ENCODE data around the gene MYO7B.

Gene MYO7B

DNA sequence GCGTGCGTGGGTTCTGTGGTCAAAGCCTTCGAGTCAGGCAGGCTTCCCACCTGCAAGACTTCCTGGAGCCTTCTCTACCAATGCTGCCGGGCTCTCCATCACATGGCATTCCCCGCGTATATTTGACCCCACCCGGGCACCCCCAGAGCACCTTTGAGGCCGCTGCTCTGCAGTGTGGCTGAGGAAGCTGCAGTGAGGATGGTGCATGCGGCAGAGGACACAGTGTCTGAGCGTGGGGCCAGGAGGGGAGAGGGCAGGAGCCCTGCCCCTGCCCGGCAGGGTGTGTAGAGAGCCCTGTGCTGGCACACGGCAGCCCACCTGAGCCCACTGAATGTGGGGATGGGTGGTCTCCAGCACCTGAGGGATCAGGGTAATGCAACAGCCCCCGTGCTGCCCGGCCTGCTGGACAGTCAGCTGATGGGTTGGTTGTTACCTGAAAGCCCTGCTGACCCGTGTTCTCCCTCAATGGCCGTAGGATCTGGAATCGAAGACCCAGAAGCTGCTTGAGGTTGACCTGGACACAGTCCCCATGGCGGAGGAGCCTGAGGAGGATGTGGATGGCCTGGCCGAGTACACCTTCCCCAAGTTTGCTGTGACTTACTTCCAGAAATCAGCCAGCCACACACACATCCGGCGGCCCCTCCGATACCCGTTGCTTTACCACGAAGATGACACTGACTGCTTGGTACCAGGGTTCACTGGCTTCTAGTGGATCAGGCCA is 73.7 kb downstream of the MYO7B start:
- no peak for DNase-seq (ENCODE audit: low spot score)

DNA sequence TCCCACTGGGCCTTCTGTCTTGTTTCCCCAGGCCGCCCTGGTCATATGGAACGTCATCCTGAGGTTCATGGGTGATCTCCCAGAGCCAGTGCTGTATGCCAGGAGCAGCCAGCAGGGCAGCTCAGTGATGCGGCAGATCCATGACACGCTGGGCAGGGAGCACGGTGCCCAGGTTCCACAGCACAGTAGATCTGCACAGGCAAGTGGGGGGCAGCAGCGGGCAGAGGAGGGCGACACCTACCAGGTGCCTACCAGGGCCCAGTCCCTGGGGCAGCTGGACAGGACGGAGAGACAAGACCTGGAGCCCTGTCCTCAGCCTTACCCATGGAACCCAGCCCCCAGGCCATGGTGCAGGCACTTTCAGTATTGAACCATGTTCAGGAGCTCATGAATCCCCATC is 74.3 kb downstream of the MYO7B start:
- DNase-seq (ENCODE audit: low spot score) = no peak

DNA sequence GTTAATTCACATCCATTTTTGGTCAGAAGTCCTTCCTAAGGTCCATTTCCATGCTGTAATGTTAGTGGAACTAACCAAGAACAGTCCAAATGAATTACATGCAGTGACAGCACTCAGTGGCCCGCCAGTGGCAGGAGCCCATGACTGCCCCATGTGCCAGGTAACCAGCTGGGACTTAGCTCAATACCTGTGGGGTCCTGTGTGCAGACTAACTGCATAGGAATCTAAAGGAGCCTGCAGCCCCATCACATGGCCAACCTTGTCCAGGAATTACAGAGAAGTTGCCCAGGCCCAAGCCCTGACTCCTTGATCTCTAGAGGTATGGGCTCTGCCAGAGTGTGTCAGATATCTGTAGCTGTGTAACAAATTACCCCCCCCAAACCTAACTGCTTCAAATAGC is 75.1 kb downstream of the MYO7B start:
- no peak for DNase-seq (ENCODE audit: low spot score)

GRCh38 chr2:127611076-127611925 is 75.8 kb downstream of the MYO7B start:
- DNase-seq (ENCODE audit: low spot score) = no peak

DNA sequence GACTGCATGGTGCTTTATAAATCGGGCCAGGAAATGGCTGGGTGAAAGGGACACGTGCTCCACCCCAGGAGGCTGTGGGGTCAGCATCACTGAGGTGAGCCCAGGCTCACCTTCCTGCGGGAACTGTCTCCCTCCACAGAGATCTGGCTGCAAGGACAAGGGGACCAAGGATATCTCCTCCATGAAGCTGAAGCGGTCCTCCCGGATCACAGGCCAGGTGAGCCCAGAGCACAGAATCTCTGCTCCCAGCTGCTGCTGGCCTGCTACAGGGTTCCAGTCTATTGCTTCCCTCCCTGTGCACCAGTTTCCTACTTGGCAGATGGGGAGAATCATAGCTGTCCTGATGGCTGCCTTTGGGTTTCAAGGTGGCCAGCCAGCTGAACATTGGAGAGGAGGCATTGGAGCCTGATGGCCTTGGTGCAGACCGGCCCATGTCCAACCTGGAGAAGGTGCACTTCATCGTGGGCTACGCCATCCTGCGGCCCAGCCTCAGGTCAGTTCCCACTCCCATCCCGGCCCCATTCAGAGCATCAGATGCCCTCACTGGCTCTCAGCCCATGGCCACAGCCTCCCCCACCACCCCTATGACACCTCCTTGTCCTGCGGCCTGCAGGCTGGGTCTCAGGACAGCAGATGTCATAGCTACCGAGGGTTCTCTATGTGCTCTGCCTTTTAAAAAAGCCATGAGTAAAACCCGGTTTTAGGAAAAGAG is 76.8 kb downstream of the MYO7B start:
- no peak for DNase-seq (ENCODE audit: low spot score)

DNA sequence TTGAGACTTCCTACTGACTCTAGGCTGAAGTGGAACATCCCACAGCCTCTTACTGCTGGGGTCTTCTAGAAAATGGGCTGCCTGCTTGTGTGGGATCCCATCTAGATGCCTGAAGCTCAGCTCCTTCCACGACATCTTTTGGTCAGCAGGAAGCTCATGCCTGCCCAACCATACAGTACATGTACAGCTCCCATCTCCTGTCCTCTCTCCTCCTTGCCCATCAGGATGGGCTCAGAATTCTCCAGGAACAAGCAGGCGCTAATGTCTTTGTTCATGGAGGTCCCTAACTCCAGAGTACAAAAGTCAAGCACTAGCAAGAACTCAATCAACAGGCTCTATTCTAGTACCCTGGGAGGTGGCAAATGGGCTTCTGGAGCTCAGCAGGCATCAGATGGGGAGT is 78.8 kb downstream of the MYO7B start:
- no peak for DNase-seq (ENCODE audit: low spot score)

DNA sequence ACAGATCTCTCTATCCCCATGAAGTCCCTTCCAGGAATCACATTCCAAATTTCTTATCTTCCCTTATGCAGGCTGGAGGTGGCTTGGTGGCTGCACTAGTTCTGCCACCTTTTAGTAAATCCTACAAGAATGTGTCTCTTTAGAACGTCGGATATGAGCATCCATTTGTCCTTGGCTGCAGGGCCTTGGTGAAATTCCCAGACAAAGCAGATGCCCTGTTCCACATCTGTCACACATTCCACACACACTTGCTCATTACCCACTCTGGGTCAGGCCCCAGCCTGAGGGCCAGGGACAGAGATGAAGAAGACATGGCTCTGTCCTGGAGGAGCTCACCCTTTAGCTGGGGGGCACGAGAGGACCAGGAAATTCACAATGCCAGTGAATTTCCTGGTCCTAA is 79.2 kb downstream of the MYO7B start:
- no peak for DNase-seq (ENCODE audit: low spot score)

DNA sequence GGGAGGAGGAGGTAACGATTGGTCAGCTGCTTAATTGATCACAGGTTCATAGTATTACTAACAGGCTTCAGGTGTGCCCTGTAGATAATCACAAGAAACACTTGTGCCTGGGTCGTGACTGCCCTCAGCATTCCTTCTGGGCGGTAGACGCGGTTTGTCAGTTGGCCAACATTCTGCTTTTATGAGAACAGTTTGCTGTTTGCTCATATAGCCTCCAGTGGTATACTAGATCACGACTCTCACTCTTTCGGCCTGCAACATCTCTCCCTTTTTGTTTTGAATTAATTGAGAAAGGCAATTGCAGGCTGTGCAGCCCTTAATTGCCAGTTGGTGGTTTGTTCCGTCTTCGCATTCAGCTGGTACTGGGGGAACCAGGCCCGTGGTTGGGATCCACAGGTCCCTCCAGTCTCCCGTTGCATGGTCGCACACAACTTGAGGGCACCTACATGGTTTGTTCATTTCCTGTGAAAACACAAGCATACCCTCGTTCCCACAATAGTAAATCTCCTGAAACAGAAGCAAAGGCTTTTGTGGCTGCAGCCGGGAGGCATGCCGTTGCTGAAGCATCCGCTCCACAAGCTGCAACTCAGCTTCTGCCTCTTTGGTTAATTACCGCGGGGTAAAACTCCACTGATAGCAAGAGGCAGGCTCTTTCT is 80.2 kb downstream of the MYO7B start:
- no peak for DNase-seq (ENCODE audit: low spot score)

DNA sequence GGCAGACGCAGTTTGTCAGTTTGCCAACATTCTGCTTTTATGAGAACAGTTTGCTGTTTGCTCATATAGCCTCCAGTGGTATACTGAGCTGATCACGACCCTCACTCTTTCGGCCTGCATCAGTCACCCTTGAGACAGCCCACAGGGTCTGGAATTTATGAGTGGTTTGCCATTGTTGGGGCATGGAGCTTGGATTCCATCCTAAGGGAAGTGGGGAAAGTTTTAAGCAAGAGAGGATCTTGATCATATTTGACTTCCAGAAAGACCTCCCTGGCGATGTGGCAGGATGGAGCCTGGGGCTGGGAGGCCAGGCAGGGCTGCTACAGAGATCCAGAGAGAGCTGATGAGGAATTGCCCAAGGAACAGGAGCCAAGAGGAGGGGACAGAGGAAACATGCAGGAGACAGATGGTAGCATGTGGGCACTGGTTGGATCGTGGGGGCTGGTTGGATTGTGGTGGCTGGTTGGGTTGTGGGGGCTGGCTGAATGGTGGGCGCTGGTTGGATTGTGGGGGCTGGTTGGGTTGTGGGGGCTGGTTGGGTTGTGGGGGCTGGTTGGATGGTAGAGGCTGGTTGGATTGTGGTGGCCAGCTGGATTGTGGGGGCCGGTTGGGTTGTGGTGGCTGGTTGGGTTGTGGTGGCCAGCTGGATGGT is 83.2 kb downstream of the MYO7B start:
- DNase-seq (ENCODE audit: low spot score) = no peak

- no peak for DNase-seq (ENCODE audit: low spot score)
Measured at GRCh38 chr2:127619203-127619590, 83.7 kb downstream of the MYO7B start.

DNA sequence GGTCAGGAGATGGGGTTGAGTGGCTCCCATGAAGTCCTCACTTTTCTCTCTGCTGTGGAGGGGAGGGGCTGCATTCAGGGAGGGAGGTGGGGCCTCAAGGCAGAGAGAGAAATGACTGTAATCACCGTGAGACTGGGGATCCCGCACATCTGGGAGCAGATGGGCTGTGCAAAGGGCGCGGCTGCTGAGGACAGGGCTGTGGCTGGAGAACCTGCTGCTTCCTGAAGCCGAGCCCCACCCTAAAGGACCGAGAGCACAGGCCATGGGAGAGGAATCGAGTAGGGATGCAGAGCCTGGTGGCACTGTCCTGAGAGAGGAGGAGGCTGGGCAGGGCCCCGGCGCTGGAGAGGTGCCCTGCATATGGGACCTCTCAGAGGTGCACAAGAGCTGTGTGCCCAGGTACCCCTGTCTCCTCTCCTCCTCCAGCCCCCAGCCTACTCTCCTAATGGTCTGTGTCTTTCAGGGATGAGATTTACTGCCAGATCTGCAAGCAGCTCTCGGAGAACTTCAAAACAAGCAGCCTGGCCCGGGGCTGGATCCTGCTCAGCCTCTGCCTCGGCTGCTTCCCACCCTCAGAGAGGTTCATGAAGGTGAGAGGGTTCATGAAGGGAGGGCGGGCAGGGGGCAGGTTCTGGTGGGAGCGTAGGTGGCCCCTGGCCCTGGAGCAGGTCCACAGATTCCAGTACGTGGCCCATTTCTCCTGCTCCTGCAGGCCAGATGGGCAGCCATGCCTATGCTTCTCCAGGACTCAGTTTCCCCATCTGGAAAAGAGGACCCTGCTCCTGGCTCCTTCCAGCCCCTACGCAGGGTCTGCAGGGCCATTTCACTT is 84.6 kb downstream of the MYO7B start:
- no peak for DNase-seq (ENCODE audit: low spot score)

DNA sequence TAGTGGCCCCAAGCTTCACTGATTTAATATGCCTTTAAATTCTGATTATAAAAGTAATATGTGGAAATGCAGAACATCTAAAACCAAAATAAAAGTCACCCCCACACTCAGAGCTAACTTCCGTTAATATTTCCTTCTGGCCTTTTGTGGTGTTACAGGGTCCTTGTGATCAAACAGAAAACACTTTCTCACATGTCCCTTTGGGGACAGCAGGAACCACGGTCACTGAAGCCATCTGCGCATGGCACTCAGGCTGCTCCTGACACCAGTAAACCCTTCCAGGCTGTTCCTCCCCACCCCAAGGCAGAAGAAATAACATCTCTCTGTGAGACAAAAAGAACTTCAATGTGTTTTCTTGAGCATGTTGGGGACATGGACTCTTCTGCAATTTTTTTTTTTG is 85.4 kb downstream of the MYO7B start:
- no peak for DNase-seq (ENCODE audit: low spot score)

GRCh38 chr2:127621981-127622431 is 86.5 kb downstream of the MYO7B start:
- no peak for DNase-seq (ENCODE audit: low spot score)

GRCh38 chr2:127622561-127623387 is 87.3 kb downstream of the MYO7B start:
- no peak for DNase-seq (ENCODE audit: low spot score)

GRCh38 chr2:127623388-127624319 is 88.2 kb downstream of the MYO7B start:
- DNase-seq (ENCODE audit: low spot score) = no peak

- no peak for DNase-seq (ENCODE audit: low spot score)
Measured at GRCh38 chr2:127624320-127624755, 88.9 kb downstream of the MYO7B start.

GRCh38 chr2:127624756-127625571 is 89.5 kb downstream of the MYO7B start:
- no peak for DNase-seq (ENCODE audit: low spot score)

DNA sequence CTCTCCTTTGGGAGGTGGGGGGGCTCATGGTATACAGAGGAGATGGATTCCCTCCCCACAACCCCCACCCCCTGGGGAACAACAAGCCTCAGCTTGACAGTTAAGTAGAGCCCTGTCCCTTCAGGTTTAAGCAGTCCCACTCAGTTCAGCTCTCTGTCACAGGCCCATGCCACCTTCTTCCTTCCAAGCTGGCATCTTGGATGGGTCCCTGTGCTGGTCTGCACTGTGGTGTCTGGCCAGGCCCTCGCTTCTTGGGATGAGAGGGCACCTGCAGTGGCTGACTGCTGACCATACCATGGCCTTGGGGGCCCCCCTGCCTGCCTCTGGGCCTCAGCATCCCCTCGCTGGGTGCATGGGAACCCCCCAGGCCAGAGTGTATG is 90.1 kb downstream of the MYO7B start:
- DNase-seq (ENCODE audit: low spot score) = no peak

Data from putamen (tissue), 1 donor.